IMR-90 (cell line): ENCODE results near the gene RASL10A. TPM values are rescaled to one million over a fixed set of nuclear protein-coding genes. Genes with fewer than 3 reads are reported as not detected.
A peak's percentile ranks its signal among the peaks of the same experiment; 100 is the strongest.

Experiments used
- ATAC-seq: fragments of 200-7000 bp; cut with Tn5 transposase; 2 replicates; pipeline ENCODE4 v1.9.1; 2020; ENCODE audit warnings: low read depth, mild to moderate bottlenecking, moderate library complexity
- BruUV-seq: library from RNA; stranded (reverse); fragments of 400-500 nt; replicated peaks from 2 replicates; lab custom pipeline; 2021; lab: Mats Ljungman, UMichigan
- CTCF ChIA-PET: fragments of 300-600 bp; formaldehyde crosslinking; extraction: SDS; loops from one replicate; lab custom pipeline; 2021; ENCODE audit warnings: antibody characterized with exemption; lab: Yijun Ruan, JAX
- POLR2A ChIA-PET: fragments of 300-600 bp; sonication (Branson Sonifier 250); formaldehyde crosslinking; loops from one replicate; lab custom pipeline; 2022; ENCODE audit warnings: antibody characterized with exemption; ENCODE audit not compliant: unreplicated experiment; lab: Charles Lee
- DNase-seq: peaks from one replicate; pipeline ENCODE4 v3.0.0; 2013
- H2AFZ ChIP-seq: replicated peaks from 2 replicates; pipeline ENCODE3; 2013; ENCODE audit warnings: low read length, mild to moderate bottlenecking; ENCODE audit not compliant: poor library complexity
- H2AK5ac ChIP-seq: 2 replicates; pipeline ENCODE4 v1.6.1; 2013; ENCODE audit warnings: low read depth, low read length, inconsistent platforms
- H2AK9ac ChIP-seq: replicated peaks from 2 replicates; pipeline ENCODE3; 2013; ENCODE audit warnings: mild to moderate bottlenecking, low read depth, low read length, moderate library complexity; ENCODE audit not compliant: poor library complexity
- H2BK120ac ChIP-seq: 2 replicates; pipeline ENCODE4 v1.6.1; 2013; ENCODE audit warnings: low read depth, low read length, inconsistent platforms
- H2BK15ac ChIP-seq: 3 replicates; pipeline ENCODE4 v1.6.1; 2013; ENCODE audit warnings: low read depth, low read length, inconsistent platforms
- H2BK20ac ChIP-seq: 2 replicates; pipeline ENCODE4 v1.6.1; 2013; ENCODE audit warnings: low read depth, mild to moderate bottlenecking, inconsistent platforms, low read length, moderate library complexity
- H2BK5ac ChIP-seq: 2 replicates; pipeline ENCODE4 v1.6.1; 2013; ENCODE audit warnings: mild to moderate bottlenecking, low read depth, low read length, inconsistent platforms; ENCODE audit not compliant: poor library complexity, severe bottlenecking
- H3K14ac ChIP-seq: replicated peaks from 2 replicates; pipeline ENCODE4 v1.6.1; 2013; ENCODE audit warnings: low read depth, low read length, inconsistent platforms
- H3K18ac ChIP-seq: 2 replicates; pipeline ENCODE4 v1.6.1; 2013; ENCODE audit warnings: low read depth, low read length, control low read depth
- H3K23ac ChIP-seq: 2 replicates; pipeline ENCODE4 v1.6.1; 2013; ENCODE audit warnings: low read depth, low read length, inconsistent platforms
- H3K27ac ChIP-seq: 2 replicates; pipeline ENCODE4 v1.5.1; 2013; ENCODE audit warnings: mild to moderate bottlenecking, control low read depth, low read length; ENCODE audit not compliant: insufficient read depth
- H3K27me3 ChIP-seq: 2 replicates; pipeline ENCODE4 v1.6.1; 2013; ENCODE audit warnings: low read length; ENCODE audit not compliant: control insufficient read depth, insufficient read depth
- H3K36me3 ChIP-seq: 2 replicates; pipeline ENCODE4 v1.6.1; 2013; ENCODE audit warnings: low read length, mixed read lengths; ENCODE audit not compliant: control insufficient read depth, insufficient read depth
- H3K4ac ChIP-seq: 2 replicates; pipeline ENCODE4 v1.6.1; 2013; ENCODE audit warnings: low read depth, low read length, inconsistent platforms
- H3K4me1 ChIP-seq: 2 replicates; pipeline ENCODE4 v1.6.1; 2013; ENCODE audit warnings: low read length, mixed read lengths; ENCODE audit not compliant: control insufficient read depth, insufficient read depth
- H3K4me2 ChIP-seq: 2 replicates; pipeline ENCODE4 v1.6.1; 2013; ENCODE audit warnings: low read depth, mild to moderate bottlenecking, control low read depth, low read length, moderate library complexity
- H3K4me3 ChIP-seq: 2 replicates; pipeline ENCODE4 v1.5.1; 2013; ENCODE audit warnings: low read depth, mild to moderate bottlenecking, control low read depth, low read length, moderate library complexity; ENCODE audit not compliant: insufficient read depth
- H3K56ac ChIP-seq: 2 replicates; pipeline ENCODE4 v1.6.1; 2013; ENCODE audit warnings: low read length, inconsistent platforms; ENCODE audit not compliant: insufficient read depth; ENCODE audit errors: extremely low read depth
- H3K79me1 ChIP-seq, 2 experiments: 2 replicates each; pipeline ENCODE4 v1.6.1; 2013; ENCODE audit warnings: low read length in 2 of 2, inconsistent platforms in 1 of 2, low read depth in 1 of 2
- H3K9ac ChIP-seq: 2 replicates; pipeline ENCODE4 v1.6.1; 2013; ENCODE audit warnings: low read depth, low read length, control low read depth
- H3K9me1 ChIP-seq: 2 replicates; pipeline ENCODE4 v1.6.1; 2013; ENCODE audit warnings: low read length, inconsistent platforms; ENCODE audit not compliant: insufficient read depth
- H3K9me3 ChIP-seq: 2 replicates; pipeline ENCODE4 v1.6.1; 2013; ENCODE audit warnings: low read length; ENCODE audit not compliant: control insufficient read depth, insufficient read depth
- H4K20me1 ChIP-seq: 2 replicates; pipeline ENCODE4 v1.6.1; 2013; ENCODE audit warnings: low read length, inconsistent platforms; ENCODE audit not compliant: insufficient read depth
- H4K5ac ChIP-seq: 2 replicates; pipeline ENCODE4 v1.6.1; 2013; ENCODE audit warnings: mild to moderate bottlenecking, low read depth, low read length, control low read depth
- H4K8ac ChIP-seq, 2 experiments: 2 replicates each; pipeline ENCODE4 v1.6.1; 2013; ENCODE audit warnings: low read depth in 2 of 2, low read length in 2 of 2, control low read depth in 1 of 2, inconsistent platforms in 1 of 2
- H4K91ac ChIP-seq: 2 replicates; pipeline ENCODE4 v1.6.1; 2013; ENCODE audit warnings: low read depth, low read length, inconsistent platforms; ENCODE audit not compliant: insufficient read depth
- BHLHE40 ChIP-seq: fragments of 150-350 bp; IDR thresholded peaks from 2 replicates; pipeline ENCODE4 v1.6.1; 2016; ENCODE audit warnings: mild to moderate bottlenecking, low read depth, low read length
- CEBPB ChIP-seq: IDR thresholded peaks from 2 replicates; pipeline ENCODE4 v1.6.1; 2012; ENCODE audit warnings: low read depth, low read length, improper control_type of control experiment
- CHD1 ChIP-seq: IDR thresholded peaks from 2 replicates; pipeline ENCODE4 v1.6.1; 2012; ENCODE audit warnings: low read depth, low read length, improper control_type of control experiment
- FOS ChIP-seq: fragments of 150-350 bp; IDR thresholded peaks from 2 replicates; pipeline ENCODE4 v1.6.1; 2016; ENCODE audit warnings: low read depth, low read length
- MAZ ChIP-seq: IDR thresholded peaks from 2 replicates; pipeline ENCODE4 v1.6.1; 2012; ENCODE audit warnings: low read depth, mild to moderate bottlenecking, low read length, improper control_type of control experiment, moderate library complexity, borderline replicate concordance
- NFE2L2 ChIP-seq: fragments of 150-350 bp; IDR thresholded peaks from 2 replicates; pipeline ENCODE4 v1.6.1; 2016; ENCODE audit warnings: low read depth, mild to moderate bottlenecking, low read length
- POLR2A ChIP-seq: IDR thresholded peaks from 2 replicates; pipeline ENCODE4 v1.6.1; 2012; ENCODE audit warnings: mild to moderate bottlenecking, low read depth, low read length
- RAD21 ChIP-seq: IDR thresholded peaks from 2 replicates; pipeline ENCODE4 v1.6.1; 2012; ENCODE audit warnings: low read length, improper control_type of control experiment
- RFX5 ChIP-seq: IDR thresholded peaks from 2 replicates; pipeline ENCODE4 v1.8.0; 2012; ENCODE audit warnings: low read depth, mild to moderate bottlenecking, low read length, moderate library complexity
- WGBS, 2 experiments: methylation state at CpG; one replicate each; pipeline versions ENCODE4 v1.1.5 to v1.1.7; 2013; ENCODE audit warnings: missing lambda C conversion rate in 2 of 2; ENCODE audit not compliant: insufficient read length in 1 of 2; ENCODE audit errors: extremely low coverage in 2 of 2; 5-methylcytosine and 5-hydroxymethylcytosine counted together
- dilution Hi-C: fragments of 300-500 bp; cut with HindIII; formaldehyde crosslinking; loops from one replicate; pipeline ENCODE4 v1.14.3; 2018; ENCODE audit warnings: low sequenced_read_pairs; ENCODE audit not compliant: unreplicated experiment
- in situ Hi-C: fragments of 300-500 bp; cut with MboI; formaldehyde crosslinking; loops from 3 replicates; pipeline ENCODE4 v1.14.3; 2019; ENCODE audit warnings: low sequenced_read_pairs, inconsistent platforms, mixed read lengths
- intact Hi-C: fragments of 100-400 bp; cut with micrococcal nuclease; formaldehyde crosslinking; loops from 2 replicates; pipeline ENCODE4 v1.10.0; 2022
- polyA plus RNA-seq, 3 experiments: library from polyadenylated mRNA; depleted of rRNA; stranded (reverse); fragments of >200 nt; gene quantifications; 2 replicates each; pipeline ENCODE4 v1.2.3, GENCODE V29; 2012; ENCODE audit warnings: low replicate concordance in 1 of 3
- total RNA-seq: library from RNA; depleted of rRNA; stranded (reverse); fragments of >200 nt; gene quantifications from 2 replicates; pipeline ENCODE4 v1.2.3, GENCODE V29; 2012
- TF ChIP-seq, protein P1 (sequence below): fragments of 150-350 bp; IDR thresholded peaks from 2 replicates; pipeline ENCODE4 v1.6.1; 2016; ENCODE audit warnings: low read depth, mild to moderate bottlenecking, low read length, moderate library complexity, borderline replicate concordance
- TF ChIP-seq, protein P2 (sequence below): fragments of 150-350 bp; IDR thresholded peaks from 2 replicates; pipeline ENCODE4 v1.6.1; 2017; ENCODE audit warnings: mild to moderate bottlenecking, antibody characterized with exemption, low read length, low read depth

Gene RASL10A
- total and polyA plus RNA-seq, 2 of the 4 experiments (the other 2 are of a cell fraction): 0.26 TPM; not detected in 1

DNA sequence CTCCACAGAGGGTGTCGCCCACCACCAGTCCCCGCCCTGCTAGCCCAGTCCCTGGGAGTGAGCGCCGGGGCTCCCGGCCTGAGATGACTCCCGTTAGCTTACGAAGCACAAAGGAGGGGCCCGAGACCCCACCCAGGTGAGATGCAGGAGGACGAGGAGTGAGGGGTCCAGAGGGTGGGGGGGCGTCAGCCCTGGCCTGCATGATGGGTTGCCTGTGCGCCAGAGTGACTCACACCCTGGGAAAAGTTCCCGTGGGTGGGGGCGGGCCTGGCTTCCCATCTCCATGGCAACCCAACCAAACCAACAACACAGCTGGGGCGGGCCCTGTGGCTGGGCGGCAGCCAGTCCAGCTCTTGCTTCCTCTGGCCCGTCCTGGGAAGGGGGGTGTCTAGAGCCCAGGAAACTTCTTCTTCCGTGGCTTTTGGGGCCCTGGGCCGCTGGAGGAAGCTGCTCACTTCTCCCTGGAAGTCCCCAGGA, 4.6 kb downstream of the RASL10A start:
- Histone ChIP-seq H3K79me1 (peaks cover 8 to 42% of the 10 kb centered on the region in 2 experiments; a peak in 3 of 4 replicates), H2AK9ac (peak overlapping the region; percentile 96), H2BK120ac (no peak overlapping the region), H3K4ac (peak overlapping the region; percentile 61), H3K9me3 (no peaks in the 10 kb centered on the region), H4K20me1 (peaks cover 34% of the 10 kb centered on the region), H3K27ac (0 out of 2 replicates have a peak overlapping the region, but pooled peaks have one; percentile 33), H2BK20ac (no peak overlapping the region), H2AFZ (peak overlapping the region; percentile 87), H3K9me1 (peaks cover 5% of the 10 kb centered on the region; the same call in 1 of the 2 replicates), H3K56ac (no peak overlapping the region), H3K27me3 (peaks cover 27% of the 10 kb centered on the region), H2AK5ac (peak overlapping the region; percentile 88), H3K4me2 (peak overlapping the region; percentile 45; the same call in 1 of the 2 replicates), H3K4me3 (no peak overlapping the region), H2BK15ac (no peak overlapping the region), H3K18ac (no peak overlapping the region), H3K9ac (no peak overlapping the region), H4K5ac (no peak overlapping the region), H3K36me3 (peaks cover 2% of the 10 kb centered on the region; the same call in 1 of the 2 replicates), H3K14ac (no peak overlapping the region), H4K8ac (peak overlapping the region in 1 of 2 experiments; percentile 40; a peak in 1 of 4 replicates), H3K23ac (no peak overlapping the region), H3K4me1 (peaks cover 16% of the 10 kb centered on the region), H2BK5ac (no peak overlapping the region), H4K91ac (no peak overlapping the region)
- BruUV-seq: no TSS peak
- TF ChIP-seq FOS (peak; percentile 88), RFX5 (no peak), POLR2A (peak; percentile 49; the same call in 1 of the 2 replicates), MAZ (peak; percentile 91; the same call in 1 of the 2 replicates), CHD1 (no peak), RAD21 (0 out of 2 replicates have a peak, but pooled peaks have one; percentile 5), CEBPB (0 out of 2 replicates have a peak, but pooled peaks have one; percentile 5), BHLHE40 (no peak), NFE2L2 (0 out of 2 replicates have a peak, but pooled peaks have one; percentile 6)
- TF ChIP-seq, protein P1, sequence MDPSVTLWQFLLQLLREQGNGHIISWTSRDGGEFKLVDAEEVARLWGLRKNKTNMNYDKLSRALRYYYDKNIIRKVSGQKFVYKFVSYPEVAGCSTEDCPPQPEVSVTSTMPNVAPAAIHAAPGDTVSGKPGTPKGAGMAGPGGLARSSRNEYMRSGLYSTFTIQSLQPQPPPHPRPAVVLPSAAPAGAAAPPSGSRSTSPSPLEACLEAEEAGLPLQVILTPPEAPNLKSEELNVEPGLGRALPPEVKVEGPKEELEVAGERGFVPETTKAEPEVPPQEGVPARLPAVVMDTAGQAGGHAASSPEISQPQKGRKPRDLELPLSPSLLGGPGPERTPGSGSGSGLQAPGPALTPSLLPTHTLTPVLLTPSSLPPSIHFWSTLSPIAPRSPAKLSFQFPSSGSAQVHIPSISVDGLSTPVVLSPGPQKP: no peak
- TF ChIP-seq, protein P2, sequence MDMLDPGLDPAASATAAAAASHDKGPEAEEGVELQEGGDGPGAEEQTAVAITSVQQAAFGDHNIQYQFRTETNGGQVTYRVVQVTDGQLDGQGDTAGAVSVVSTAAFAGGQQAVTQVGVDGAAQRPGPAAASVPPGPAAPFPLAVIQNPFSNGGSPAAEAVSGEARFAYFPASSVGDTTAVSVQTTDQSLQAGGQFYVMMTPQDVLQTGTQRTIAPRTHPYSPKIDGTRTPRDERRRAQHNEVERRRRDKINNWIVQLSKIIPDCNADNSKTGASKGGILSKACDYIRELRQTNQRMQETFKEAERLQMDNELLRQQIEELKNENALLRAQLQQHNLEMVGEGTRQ: no peak
- ATAC-seq (peak; percentile 57), DNase-seq (peak; percentile 96)
- in situ Hi-C loops (no loop called here), intact Hi-C loops (no loop called here), dilution Hi-C loops (no loop called here)
- ChIA-PET POLR2A (interaction anchor here (0.5 kb wide), 1 partner anchor 63 kb away, joined by 7 read pairs; no protein-coding TSS in a partner anchor), CTCF (no interaction called here)
- no CpG with 5 or more reads among the region's 18 CpGs for WGBS, 2 experiments
